Retinal pigment epithelial cell (primary cell): ENCODE data around the gene PBX1.

Source experiments
- DNase-seq: peaks from one replicate; pipeline ENCODE4 v3.0.0-alpha.2; 2010; ENCODE audit warnings: low read depth
- H3K4me3 ChIP-seq: 2 replicates; pipeline ENCODE4 v1.5.1; 2011; ENCODE audit warnings: mild to moderate bottlenecking, low read length, control low read depth, moderate library complexity
- TF ChIP-seq, protein P1 (sequence below): conservative IDR thresholded peaks from 2 replicates; pipeline ENCODE4 v1.5.1; 2011; ENCODE audit warnings: low read depth, low read length, control low read depth, inconsistent platforms

The PBX1 gene

DNA sequence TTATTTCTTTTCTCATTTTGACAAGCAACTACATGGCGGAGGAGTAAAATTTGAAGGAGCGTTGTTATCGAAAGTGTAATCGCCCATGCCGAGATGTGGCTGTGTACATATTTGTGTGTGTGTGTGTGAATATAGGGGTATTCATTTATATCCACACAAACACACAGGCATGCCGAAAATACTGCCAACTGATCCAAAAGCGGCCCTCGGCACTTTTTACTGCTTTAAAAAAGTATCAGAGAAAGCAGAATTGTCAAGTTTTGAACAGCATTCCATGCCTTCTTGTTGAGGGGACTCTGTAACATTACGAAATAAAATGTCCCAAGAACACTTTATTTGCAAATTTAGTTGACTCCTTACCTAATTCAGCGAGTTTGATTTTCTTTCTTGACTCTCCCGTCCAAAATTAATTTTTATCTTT lies 1.1 kb downstream of the PBX1 start:
- no peak for DNase-seq
- peak overlapping the region; percentile 86 for H3K4me3 ChIP-seq
- TF ChIP-seq, protein P1, sequence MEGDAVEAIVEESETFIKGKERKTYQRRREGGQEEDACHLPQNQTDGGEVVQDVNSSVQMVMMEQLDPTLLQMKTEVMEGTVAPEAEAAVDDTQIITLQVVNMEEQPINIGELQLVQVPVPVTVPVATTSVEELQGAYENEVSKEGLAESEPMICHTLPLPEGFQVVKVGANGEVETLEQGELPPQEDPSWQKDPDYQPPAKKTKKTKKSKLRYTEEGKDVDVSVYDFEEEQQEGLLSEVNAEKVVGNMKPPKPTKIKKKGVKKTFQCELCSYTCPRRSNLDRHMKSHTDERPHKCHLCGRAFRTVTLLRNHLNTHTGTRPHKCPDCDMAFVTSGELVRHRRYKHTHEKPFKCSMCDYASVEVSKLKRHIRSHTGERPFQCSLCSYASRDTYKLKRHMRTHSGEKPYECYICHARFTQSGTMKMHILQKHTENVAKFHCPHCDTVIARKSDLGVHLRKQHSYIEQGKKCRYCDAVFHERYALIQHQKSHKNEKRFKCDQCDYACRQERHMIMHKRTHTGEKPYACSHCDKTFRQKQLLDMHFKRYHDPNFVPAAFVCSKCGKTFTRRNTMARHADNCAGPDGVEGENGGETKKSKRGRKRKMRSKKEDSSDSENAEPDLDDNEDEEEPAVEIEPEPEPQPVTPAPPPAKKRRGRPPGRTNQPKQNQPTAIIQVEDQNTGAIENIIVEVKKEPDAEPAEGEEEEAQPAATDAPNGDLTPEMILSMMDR: no peak

DNA sequence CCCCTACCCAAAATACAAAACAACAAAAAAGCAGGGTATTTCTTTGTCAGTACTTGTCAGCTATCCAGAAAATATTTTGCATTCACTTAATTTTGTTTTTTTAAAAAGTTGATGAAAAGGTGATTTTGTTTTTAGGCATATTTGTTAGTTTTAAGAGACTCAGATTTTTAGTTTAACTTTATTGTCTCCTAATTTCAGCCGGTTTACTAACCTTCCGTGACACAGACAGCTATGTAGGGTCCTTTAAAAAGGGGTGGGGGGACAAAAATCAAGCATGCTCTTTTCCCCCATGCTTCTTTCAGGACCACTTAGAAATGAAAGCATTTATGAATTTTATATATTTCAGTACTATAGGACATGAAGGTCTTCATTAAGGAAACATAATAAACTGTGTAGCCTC lies 1.6 kb downstream of the PBX1 start:
- H3K4me3 ChIP-seq: peak overlapping the region; percentile 86
- TF ChIP-seq, protein P1: no peak
- no peak for DNase-seq

DNA sequence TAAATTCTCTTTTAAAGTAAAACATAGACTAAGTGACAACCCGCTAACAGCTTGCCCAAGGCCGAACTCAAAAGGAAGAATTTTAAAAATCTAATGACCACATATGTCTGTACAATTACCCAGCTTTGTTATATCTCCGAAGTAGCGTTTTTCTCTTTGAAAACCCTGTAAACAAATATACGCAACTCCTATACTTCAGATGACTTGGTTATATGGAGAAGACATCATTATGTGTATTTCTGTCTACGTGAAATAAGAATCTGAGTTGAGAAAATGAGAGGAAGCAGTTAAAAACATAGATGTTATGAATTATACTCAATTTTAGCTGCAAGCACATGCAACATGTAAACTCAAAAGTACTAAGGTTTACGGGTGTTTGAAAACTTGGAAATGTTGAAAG lies 2.0 kb downstream of the PBX1 start:
- no peak for DNase-seq
- TF ChIP-seq, protein P1: no peak
- peak overlapping the region; percentile 86 for H3K4me3 ChIP-seq

DNA sequence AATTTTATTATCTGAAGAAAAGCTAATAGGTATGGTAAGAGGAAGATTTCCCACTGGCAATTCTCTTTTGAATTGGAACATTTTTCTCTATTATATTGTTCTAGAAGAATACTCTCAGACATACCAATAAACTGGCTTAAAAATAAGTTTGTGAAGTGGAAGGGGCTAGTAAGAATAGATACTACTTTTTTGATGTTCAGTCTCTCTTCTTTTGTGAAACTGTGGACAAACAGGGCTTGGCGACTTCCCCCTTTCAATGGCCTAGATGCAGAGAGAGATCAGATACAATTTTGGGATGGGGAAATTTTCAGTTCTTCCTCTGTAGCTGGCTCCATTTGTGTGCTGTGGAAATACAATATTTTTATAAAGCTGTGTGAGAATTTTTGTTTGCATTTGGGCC lies 2.5 kb downstream of the PBX1 start:
- no peak for DNase-seq
- H3K4me3 ChIP-seq: peak overlapping the region; percentile 86
- TF ChIP-seq, protein P1: no peak

DNA sequence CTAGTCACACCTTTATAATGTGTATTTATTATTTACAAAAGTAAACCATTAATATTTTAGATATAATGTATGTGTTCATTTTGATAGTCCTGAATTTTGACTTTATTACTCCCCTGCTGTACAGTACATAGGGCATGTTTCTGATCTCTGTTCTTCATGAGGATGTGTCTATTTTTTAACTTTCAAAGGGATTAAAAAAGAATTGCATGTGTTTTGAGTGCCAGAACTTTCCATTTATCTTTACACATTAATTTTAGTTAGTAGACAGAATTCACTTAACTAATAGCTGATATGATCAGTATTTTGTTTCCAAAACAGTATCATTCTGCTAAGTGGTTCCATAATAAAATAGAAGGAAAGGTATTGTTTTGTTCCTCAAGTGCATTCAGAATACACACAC lies 3.1 kb downstream of the PBX1 start:
- DNase-seq: no peak
- peak overlapping the region; percentile 86 for H3K4me3 ChIP-seq
- TF ChIP-seq, protein P1: no peak

DNA sequence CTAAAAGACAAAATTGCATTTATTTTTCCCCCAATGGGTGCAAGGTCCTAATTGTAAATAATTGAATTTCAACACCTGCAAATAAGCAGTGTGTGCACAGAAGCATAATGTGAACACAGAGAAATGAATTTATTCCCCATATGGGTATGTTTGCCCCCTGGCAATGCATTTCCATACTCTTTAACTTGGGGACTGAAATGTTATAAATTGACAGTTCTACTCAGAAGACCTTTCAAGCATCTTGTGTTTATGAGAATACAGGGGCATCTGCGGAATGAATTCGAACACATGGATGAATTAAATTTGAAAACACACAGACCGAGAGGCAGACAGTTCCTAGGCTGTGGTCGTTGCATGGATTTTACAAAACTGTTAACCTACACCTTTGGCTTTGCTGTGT lies 3.5 kb downstream of the PBX1 start:
- DNase-seq: no peak
- TF ChIP-seq, protein P1: no peak
- peak overlapping the region; percentile 86 for H3K4me3 ChIP-seq

DNA sequence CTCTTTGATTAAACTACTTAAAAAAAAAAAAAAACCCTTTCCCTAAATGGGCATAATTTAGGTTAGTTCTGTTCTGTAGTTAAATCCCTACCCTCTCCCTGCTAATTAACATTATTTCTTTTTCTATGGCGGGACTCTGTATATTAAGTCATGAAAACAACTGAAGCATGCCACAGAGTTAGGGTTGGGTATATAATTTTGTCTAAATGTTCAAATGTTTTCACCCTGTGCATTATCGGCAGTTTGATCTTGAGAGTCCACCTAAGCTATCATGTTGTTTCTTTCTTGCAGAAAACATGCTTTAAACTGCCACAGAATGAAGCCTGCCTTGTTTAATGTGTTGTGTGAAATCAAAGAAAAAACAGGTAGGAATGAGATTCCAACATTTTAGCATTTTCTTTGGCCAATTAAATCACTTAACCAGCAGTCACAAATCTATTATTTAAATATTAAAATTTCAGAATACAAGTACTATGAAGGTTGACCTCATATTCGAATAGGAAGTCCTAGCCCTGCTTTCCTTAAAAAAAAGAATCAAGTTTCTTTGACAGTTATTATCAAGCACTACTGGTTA lies 4.0 kb downstream of the PBX1 start:
- H3K4me3 ChIP-seq: peak overlapping the region; percentile 86
- no peak for DNase-seq
- TF ChIP-seq, protein P1: no peak
